Cerebellar nuclear complex (tissue), 1 donor: ENCODE data around the gene COL5A3.
"Not testable (repeated sequence)": the region's sequence is repeated elsewhere in the genome, so short reads cannot be mapped to it uniquely, and the experiment has no call there.

ENCODE experiments used
- DNase-seq, 2 experiments: peaks; one replicate each; lab custom pipeline; 2025; lab: John Stamatoyannopoulos, UW

Gene COL5A3

GRCh38 chr19:9936326-9937000 is 73.8 kb downstream of the COL5A3 start, which contains the start of gene OLFM2:
Gene OLFM2 (minus strand): TSS chr19:9936515. CDS start chr19:9936366, 149 bp downstream.
- no peak for DNase-seq

GRCh38 chr19:9935506-9936325 is 74.6 kb downstream of the COL5A3 start:
- DNase-seq: no peak

- DNase-seq: no peak
Observed at GRCh38 chr19:9934132-9934950, 76.0 kb downstream of the COL5A3 start.

DNA sequence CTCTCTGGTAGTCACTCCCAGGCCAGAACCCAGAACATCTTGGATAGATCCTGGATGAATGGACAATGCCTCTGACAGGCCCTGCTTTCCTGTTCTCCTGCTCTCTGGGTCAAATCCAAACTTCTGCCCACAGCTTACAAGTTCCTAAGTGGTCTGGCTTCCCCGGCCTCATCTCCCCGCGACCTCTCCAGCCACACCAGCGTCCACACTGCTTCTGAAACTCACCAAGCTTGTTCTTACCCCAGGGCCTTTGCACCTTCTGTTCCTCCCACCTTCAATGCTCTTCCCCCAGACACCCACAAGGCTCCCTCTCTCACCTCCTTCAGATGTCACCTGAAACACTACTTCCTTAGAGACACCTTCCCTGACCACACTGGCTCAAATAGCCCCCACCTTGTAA is 77.5 kb downstream of the COL5A3 start:
- no peak for DNase-seq

DNA sequence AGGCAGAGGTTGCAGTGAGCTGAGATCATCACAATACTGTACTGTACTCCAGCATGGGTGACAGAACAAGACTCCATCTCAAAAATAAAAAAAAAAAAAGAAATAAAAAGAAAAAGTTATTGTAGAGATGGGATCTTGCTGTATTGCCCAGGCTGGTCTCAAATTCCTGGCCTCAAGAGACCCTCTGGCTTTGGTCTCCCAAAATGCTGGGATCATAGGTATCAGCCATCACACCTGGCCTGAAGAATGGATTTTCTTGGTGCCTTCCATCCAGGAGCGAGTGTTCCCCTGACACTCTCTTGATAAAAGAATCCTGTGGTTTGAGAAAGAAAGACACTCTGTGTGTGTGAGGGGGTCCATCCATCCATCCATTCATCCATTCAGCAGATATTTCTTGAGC is 78.7 kb downstream of the COL5A3 start:
- DNase-seq: no peak

DNA sequence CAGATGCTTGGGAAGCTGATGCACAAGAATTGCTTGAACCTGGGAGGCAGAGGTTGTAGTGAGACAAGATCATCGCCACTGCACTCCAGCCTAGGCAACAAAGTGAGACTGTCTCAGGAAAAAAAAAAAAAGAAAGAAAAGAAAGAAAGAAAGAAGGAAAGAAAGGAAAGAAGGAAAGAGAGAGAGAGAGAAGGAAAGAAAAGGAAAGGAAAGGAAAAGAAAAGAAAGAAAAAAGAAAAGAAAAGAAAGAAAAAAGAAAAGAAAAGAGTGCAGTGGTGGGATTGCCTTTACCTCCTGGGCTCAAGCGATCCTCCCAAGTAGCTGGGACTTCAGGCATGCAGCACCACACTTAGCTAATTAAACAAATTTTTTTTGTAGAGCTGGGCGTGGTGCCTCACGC is 86.9 kb downstream of the COL5A3 start:
- no peak for DNase-seq

GRCh38 chr19:9922782-9923379 is 87.4 kb downstream of the COL5A3 start:
- not testable (repeated sequence) for DNase-seq

DNA sequence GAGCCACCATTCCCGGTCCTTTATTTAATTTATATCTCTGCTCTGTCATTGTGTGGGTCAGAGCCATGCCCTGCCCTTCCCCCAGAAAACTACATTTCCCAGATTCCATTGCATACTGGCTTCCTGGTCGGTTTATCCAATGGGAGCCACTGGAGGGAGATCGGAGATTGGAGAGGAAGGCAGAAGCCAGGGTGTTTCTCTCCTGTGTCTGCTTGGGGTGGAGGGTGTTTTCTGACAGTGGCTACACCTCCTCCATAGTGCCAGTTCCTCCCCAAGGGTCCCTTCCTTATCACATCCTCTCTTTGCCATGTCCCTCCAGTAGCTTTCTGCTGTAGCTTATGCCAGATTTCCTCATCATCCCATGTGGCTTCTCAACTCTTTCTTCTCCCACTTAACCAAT is 93.0 kb downstream of the COL5A3 start:
- DNase-seq: no peak

- no peak for DNase-seq
Observed at GRCh38 chr19:9916719-9917118, 93.6 kb downstream of the COL5A3 start.

DNA sequence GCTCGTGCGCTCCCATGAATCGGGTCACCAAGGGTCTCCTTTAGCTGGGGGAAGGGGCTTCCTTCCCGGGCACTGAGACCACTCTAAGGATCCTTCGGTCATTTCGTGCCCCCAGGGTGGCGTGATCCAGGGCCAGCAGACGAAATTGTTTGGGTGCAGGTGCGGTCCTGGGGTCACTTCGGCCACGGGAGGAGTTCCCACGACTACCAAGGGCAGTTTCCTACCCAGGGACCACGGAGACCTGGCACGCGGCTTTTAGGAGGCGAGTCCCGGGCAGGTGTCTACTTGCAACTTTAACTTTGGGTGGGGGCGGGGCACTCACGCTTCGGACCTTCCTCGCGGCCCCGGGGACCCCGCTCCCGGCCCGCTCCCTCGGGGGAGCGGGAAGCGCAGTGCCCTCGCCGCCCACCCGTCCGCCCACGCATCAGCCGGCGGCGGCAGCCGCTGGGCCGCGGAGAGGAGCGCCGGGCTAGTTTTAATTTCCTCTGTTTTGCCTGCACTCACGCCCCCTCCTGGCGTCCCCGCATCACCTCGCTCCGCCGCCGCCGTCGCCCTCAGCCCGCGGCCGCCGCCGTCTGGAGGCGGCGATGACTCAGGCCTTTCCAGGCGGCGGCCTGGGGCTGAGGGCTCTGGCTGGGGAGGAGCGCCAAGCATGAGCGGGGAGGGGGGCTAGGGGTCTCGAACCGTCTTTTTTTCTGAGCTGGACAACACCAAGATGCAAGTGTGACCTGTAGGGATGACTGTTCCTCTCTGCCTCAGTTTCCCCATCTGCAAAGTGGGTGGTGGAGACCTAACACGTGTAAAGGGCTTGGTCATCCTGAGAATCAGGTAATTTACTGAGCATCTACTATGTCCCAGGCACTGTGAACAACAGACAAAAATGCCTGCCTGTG is 95.7 kb downstream of the COL5A3 start:
- DNase-seq: no peak

DNA sequence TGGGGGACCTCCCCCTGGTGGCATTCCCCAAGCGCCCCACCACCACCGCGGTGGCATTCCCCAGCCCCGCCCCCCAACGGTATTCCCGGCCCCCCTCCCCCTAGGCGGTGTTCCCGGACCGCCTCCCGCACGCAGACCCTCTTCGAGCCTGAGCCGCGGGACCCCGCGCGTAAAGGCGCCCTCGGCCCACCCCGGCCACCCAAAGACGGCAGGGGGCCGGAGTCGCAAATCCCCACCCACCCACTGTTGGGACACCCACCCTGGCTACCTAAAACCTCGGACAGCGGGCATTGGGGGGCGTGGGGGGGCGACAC is 96.3 kb downstream of the COL5A3 start:
- DNase-seq: no peak

DNA sequence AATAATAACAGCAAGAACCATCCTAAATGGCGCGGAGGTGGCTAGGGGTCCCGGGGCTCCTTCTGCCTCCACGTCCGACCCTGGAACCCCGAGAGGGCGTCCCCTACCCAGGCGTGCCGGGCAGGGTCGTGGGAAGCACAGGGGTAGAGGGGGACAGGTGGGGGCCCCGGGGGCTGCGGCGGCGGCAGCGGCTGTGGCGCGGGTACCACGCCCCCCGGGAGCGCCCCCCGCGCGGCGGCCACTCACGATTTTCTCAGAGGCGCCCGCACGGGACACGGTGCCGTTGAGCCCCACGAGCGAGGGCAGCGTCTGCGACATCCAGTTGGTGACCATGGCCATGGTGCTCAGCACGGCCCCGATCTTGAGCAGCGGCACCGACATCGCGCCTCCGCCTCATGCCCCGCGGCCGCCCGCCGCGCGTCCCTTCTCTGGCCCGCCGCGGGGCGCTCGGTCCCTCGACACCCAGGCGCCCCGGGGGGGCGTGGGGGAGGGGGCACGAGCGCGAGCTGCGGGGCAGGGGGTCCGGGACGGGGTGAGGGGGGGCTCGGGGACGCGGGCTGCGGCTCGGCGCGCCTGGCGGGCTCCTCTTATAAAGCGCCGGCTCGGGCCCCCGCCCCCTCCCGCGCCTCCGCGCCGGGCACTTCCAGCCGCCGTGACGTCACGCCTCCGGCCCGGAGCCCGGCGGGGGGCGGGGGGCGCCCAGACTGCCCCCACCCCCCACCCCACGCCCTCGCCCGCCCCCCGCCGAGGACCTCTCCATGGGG is 96.9 kb downstream of the COL5A3 start:
- DNase-seq: no peak

- DNase-seq: no peak
Observed at GRCh38 chr19:9912551-9913236, 97.6 kb downstream of the COL5A3 start.

- no peak for DNase-seq
Observed at GRCh38 chr19:9911524-9912185, 98.6 kb downstream of the COL5A3 start.

DNA sequence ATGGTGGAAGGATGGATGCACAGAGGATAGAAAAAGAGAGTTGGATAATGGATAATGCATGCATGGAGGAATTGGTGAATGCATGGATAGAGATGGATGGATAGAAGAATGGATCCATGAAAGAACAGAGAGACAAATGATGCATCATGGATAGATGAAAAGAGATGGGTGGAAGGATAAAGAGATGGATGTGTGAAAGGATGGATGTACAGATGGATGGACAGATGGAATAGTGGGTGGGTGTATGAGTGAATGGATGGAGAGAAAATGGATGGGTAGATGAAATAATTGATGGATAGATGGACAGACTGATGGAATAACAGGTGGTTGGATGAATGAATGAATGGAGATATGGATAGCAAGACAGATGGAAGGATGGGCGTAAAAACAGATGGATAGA is 99.7 kb downstream of the COL5A3 start:
- no peak for DNase-seq
